Thyroid gland (tissue), 4 donors: ENCODE data around the gene MRPS23. TPM values are rescaled to one million over a fixed set of nuclear protein-coding genes. Genes with fewer than 3 reads are reported as not detected.

Source experiments
- DNase-seq, 2 donors: peaks; one replicate each; pipeline ENCODE4 v3.0.0-alpha.2; 2019
- H3K27ac ChIP-seq, 3 donors: fragments of 200-600 bp; sonication (generic); 1 replicate in 2 of 3; 2 replicates in 1 of 3; pipeline ENCODE4 v1.5.1; 2016 to 2019; ENCODE audit warnings: mild to moderate bottlenecking in 1 of 3, moderate library complexity in 1 of 3
- H3K27me3 ChIP-seq: fragments of 200-600 bp; sonication (generic); one replicate; pipeline ENCODE4 v1.5.1; 2019
- H3K36me3 ChIP-seq, 2 donors: fragments of 200-600 bp; sonication (generic); one replicate each; pipeline ENCODE4 v1.5.1; 2016 to 2019
- H3K4me1 ChIP-seq, 2 donors: fragments of 200-600 bp; sonication (generic); one replicate each; pipeline ENCODE4 v1.5.1; 2017 to 2019
- H3K4me3 ChIP-seq, 3 donors: fragments of 200-600 bp; sonication (generic); replicated peaks in 1 of 3; 1 replicate in 2 of 3; 2 replicates in 1 of 3; pipeline ENCODE4 v1.5.1; 2016; ENCODE audit warnings: mild to moderate bottlenecking in 1 of 3
- H3K9me3 ChIP-seq: fragments of 200-600 bp; sonication (generic); one replicate; pipeline ENCODE4 v1.5.1; 2017
- POLR2A ChIP-seq, 2 donors: fragments of 450-650 bp; IDR thresholded peaks; one replicate each; pipeline ENCODE4 v1.6.1; 2017; ENCODE audit warnings: antibody characterized with exemption in 2 of 2, mild to moderate bottlenecking in 2 of 2, moderate library complexity in 1 of 2
- WGBS, 2 donors: methylation state at CpG; one replicate each; pipeline ENCODE4 v1.1.5; 2017; 5-methylcytosine and 5-hydroxymethylcytosine counted together
- intact Hi-C: fragments of 100-400 bp; cut with DNase I; formaldehyde crosslinking; loops from one replicate; pipeline ENCODE4 v1.15.1; 2023
- total RNA-seq, 4 donors: library from RNA; depleted of rRNA; stranded (reverse); fragments of >200 nt; gene quantifications; one replicate each; pipeline ENCODE4 v1.2.3, GENCODE V29; 2016
- TF ChIP-seq, protein P1 (sequence below), 6 experiments: fragments of 200-600 bp in 3 of 6; fragments of 450-650 bp in 3 of 6; sonication (generic) in 3 of 6; IDR thresholded peaks; one replicate each; pipeline ENCODE4 v1.5.1; 2016 to 2019; ENCODE audit warnings: antibody characterized with exemption in 6 of 6, mild to moderate bottlenecking in 2 of 6, inconsistent platforms in 1 of 6, moderate library complexity in 1 of 6

The MRPS23 gene
- 10 to 100 TPM; 23.6 to 44.3 (median 34.8) TPM for total RNA-seq

DNA sequence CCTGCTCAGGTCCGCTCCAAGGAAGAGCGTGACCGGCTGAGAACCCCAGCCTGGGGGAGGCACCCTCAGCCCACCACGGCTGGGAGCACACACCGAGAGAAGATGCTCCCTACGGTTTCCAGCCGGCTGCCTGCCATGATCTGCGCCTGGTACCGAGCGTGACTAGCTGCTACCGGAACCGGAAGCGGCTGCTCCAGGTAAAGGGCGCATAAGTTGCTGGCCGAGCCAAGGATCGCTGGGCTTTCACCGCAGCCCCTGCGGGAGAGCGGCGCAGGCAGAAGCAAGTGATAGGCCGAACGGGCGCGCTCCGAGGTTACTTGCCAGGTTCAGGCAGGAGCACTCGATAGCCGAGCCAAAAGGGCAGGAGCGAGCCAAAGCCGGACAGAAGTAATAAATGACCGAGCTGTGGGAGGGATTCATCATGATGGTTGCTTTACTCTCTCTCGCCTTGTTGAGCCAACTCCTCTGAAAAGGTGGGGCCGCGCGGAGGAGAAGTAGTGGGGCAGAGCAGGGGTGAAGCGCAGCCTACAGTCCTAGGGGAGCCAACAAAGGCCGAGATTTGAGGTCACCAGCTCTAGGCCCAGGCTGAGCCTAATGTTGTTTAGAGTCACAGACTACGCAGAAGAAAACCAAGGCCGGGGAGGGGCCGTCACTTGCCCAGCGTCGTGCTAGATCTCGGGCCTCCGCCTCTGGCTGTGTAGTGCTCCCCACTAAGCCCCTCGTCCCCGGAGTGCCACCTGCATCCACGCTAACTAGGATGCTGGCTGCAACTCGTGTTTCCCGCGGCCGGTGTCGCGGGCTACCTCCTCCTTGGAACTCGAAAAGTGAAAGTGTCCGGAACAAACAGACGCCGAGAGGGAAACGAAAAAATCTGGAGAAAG lies at the start of gene MRPS23:
Gene MRPS23 (minus strand): TSS at position 171 of the 881 bp plus-strand sequence. CDS start 34 bp downstream, at position 137.
- no peaks in the 10 kb centered on the region for H3K9me3 ChIP-seq
- H3K27me3 ChIP-seq: no peaks in the 10 kb centered on the region
- 0 to 1% methylated on average over 44 to 54 of the region's 57 CpGs for WGBS, 2 donors
- intact Hi-C loops: no loop called here
- TF ChIP-seq POLR2A (IDR thresholded peaks at IDR 0.05): peak; percentile 26 to 87
- TF ChIP-seq, protein P1, sequence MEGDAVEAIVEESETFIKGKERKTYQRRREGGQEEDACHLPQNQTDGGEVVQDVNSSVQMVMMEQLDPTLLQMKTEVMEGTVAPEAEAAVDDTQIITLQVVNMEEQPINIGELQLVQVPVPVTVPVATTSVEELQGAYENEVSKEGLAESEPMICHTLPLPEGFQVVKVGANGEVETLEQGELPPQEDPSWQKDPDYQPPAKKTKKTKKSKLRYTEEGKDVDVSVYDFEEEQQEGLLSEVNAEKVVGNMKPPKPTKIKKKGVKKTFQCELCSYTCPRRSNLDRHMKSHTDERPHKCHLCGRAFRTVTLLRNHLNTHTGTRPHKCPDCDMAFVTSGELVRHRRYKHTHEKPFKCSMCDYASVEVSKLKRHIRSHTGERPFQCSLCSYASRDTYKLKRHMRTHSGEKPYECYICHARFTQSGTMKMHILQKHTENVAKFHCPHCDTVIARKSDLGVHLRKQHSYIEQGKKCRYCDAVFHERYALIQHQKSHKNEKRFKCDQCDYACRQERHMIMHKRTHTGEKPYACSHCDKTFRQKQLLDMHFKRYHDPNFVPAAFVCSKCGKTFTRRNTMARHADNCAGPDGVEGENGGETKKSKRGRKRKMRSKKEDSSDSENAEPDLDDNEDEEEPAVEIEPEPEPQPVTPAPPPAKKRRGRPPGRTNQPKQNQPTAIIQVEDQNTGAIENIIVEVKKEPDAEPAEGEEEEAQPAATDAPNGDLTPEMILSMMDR (IDR thresholded peaks at IDR 0.05): peak in 1 of 6 experiments; percentile 18
- peaks cover 28 to 62% of the 10 kb centered on the region in 2 donors for H3K4me1 ChIP-seq
- DNase-seq: peak; percentile 99
- H3K4me3 ChIP-seq: peak within 1 kb of the TSS; percentile 76 to 87 (median 87)
- no peaks in the 10 kb centered on the region for H3K36me3 ChIP-seq
- H3K27ac ChIP-seq: peak within 1 kb of the TSS; percentile 74 to 92 (median 81)

DNA sequence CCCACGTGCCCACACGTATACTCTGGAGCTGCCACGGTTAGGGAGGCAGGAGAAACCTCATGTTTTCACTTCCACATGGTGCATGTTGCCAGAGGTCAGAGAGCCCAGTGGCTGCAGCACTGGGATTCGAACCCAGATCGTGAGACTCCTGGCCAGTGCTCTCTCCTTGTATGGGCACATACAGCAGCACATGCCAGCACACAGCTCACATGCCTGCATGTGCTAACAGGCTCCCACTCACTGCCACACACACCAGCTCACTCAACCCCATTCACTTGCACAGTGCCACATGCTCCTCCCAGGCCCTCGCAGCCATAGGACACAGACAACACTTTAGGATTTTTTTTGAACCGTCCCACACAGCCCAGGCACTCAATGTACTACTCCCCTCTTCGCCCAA lies 49.5 kb upstream of the MRPS23 start:
- peaks cover 71 to 84% of the 10 kb centered on the region in 2 donors for H3K4me1 ChIP-seq
- DNase-seq: peak in 1 of 2 donors; percentile 33
- TF ChIP-seq POLR2A (IDR thresholded peaks at IDR 0.05): no peak
- TF ChIP-seq, protein P1 (IDR thresholded peaks at IDR 0.05): no peak

GRCh38 chr17:57898487-57899311 lies 48.9 kb upstream of the MRPS23 start:
- 26 to 100% methylated on average over 1 to 6 of the region's 9 CpGs for WGBS, 2 donors
- TF ChIP-seq, protein P1 (IDR thresholded peaks at IDR 0.05): no peak
- peak in 1 of 2 donors; percentile 45 for TF ChIP-seq POLR2A (IDR thresholded peaks at IDR 0.05)

More for the DNA sequence above, 49.5 kb upstream of the MRPS23 start:
- Histone ChIP-seq H3K4me3 (no peak overlapping the region), H3K36me3 (no peaks in the 10 kb centered on the region), H3K27ac (peak overlapping the region; percentile 90 to 95 (median 92)), H3K27me3 (no peaks in the 10 kb centered on the region), H3K9me3 (no peaks in the 10 kb centered on the region)
- intact Hi-C loops: no loop called here
- 42 to 43% methylated on average over 5 to 7 of the region's 8 CpGs for WGBS, 2 donors

GRCh38 chr17:57895382-57896060 lies 45.7 kb upstream of the MRPS23 start:
- TF ChIP-seq, protein P1 (IDR thresholded peaks at IDR 0.05): no peak
- no peak for TF ChIP-seq POLR2A (IDR thresholded peaks at IDR 0.05)
- intact Hi-C loops: no loop called here
- peaks cover 72 to 83% of the 10 kb centered on the region in 2 donors for H3K4me1 ChIP-seq
- no peaks in the 10 kb centered on the region for H3K36me3 ChIP-seq
- DNase-seq: peak; percentile 79 to 82
- 36 to 38% methylated on average over 4 to 6 of the region's 8 CpGs for WGBS, 2 donors
- H3K27me3 ChIP-seq: no peaks in the 10 kb centered on the region
- no peak overlapping the region for H3K4me3 ChIP-seq
- H3K9me3 ChIP-seq: no peaks in the 10 kb centered on the region
- peak overlapping the region; percentile 90 to 99 (median 93) for H3K27ac ChIP-seq

More at GRCh38 chr17:57898487-57899311, 48.9 kb upstream of the MRPS23 start:
- no peaks in the 10 kb centered on the region for H3K27me3 ChIP-seq
- H3K4me3 ChIP-seq: no peak overlapping the region
- no peaks in the 10 kb centered on the region for H3K36me3 ChIP-seq
- H3K27ac ChIP-seq: peak overlapping the region; percentile 90 to 95 (median 92)
- no peaks in the 10 kb centered on the region for H3K9me3 ChIP-seq
- intact Hi-C loops: no loop called here
- H3K4me1 ChIP-seq: peaks cover 71 to 84% of the 10 kb centered on the region in 2 donors
- peak; percentile 92 to 94 for DNase-seq
